OCI-LY7 (cell line): ENCODE data around the gene WSB1.

Experiments used
- CTCF ChIP-seq: fragments of 200-600 bp; sonication (generic); conservative IDR thresholded peaks from 2 replicates; pipeline ENCODE4 v1.5.1; 2014; ENCODE audit warnings: mild to moderate bottlenecking, antibody characterized with exemption, low read length, moderate library complexity, mixed read lengths
- EZH2phosphoT487 ChIP-seq: fragments of 200-600 bp; sonication (generic); IDR thresholded peaks from 2 replicates; pipeline ENCODE4 v1.6.1; 2018; ENCODE audit warnings: low read depth, borderline replicate concordance, mild to moderate bottlenecking, mixed run types, antibody characterized with exemption, low read length, moderate library complexity, mixed read lengths

GRCh38 chr17:27295945-27296344 is 2.0 kb downstream of the WSB1 start:
- TF ChIP-seq CTCF = no peak
- no peak for TF ChIP-seq EZH2phosphoT487
